GM19372 (cell line): ENCODE measurements around the gene ZNF892.
"Not testable (repeated sequence)": the region's sequence is repeated elsewhere in the genome, so short reads cannot be mapped to it uniquely, and the experiment has no call there.

Source experiments
- ATAC-seq: cut with Tn5 transposase; IDR thresholded peaks from one replicate; pipeline ENCODE4 v1.9.1; 2021; ENCODE audit warnings: mild to moderate bottlenecking, low read depth, moderate library complexity; ENCODE audit not compliant: unreplicated experiment

ZNF892 gene

DNA sequence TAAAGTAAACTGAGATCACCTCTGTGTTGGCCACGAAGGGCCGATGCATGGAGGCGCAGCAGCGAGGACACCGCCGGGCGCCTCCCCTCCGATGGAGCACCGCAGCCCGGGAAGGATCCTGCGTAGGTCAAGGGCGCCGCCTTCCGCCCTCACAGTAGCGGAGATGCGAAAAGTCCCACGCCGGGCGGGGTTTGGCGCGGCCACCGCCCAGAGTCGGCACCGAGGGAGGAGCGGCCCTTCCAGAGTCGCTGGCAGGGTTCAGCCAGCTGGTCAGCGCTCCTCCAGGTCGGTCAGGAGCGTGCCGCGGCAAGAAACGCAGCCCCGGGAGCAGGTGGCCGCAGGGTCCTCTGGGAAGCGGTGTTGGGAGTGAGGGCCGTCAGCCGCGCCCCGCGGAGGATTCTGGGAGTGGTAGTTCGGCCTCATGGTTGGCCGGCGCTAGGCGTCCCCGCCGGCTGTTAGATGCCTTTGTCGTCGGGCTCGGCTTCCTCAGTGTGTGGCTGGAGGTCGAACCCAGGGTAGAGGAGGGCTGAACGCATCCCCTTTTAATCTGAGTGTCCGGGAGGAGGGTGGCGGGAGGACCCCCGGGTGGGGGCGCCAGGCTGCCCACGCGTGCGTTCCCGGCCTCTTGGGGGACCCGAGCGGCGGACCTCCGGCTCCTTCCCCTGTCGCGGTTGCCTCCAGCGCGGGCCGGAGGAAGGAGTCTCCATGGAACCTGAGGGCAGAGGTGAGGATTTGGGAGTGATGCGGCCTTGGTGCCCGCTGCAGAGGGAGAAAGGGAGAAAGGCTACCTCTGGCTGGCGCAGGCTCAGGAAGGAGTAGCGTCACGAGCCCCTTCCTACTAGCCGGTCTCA lies at the start of gene ZNF892:
Gene ZNF892, plus strand, starts transcription at position 411 of the 851 bp plus-strand sequence. Its CDS starts 295 bp downstream, at position 706.
- ATAC-seq, result peak; percentile 96

DNA sequence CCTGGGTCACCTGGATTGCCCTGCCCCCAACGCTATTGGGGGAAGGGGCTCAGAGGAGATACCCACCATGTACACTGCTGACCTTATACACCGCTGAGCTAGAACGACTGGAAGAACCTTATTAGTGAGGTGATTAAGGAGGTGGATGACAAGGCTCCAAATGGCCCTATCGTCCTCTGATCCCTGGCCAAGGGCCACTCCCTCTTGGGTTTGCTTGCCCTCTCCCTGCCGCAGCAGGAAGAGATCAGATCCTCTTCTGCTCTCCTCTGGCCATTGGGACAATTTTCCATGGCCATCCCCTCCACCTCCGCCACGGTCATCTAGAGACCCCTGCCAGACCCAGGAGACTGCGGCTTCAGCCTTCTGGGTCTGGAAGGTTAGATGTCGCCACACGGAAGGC lies 48.9 kb upstream of the ZNF892 start:
- no peak for ATAC-seq

DNA sequence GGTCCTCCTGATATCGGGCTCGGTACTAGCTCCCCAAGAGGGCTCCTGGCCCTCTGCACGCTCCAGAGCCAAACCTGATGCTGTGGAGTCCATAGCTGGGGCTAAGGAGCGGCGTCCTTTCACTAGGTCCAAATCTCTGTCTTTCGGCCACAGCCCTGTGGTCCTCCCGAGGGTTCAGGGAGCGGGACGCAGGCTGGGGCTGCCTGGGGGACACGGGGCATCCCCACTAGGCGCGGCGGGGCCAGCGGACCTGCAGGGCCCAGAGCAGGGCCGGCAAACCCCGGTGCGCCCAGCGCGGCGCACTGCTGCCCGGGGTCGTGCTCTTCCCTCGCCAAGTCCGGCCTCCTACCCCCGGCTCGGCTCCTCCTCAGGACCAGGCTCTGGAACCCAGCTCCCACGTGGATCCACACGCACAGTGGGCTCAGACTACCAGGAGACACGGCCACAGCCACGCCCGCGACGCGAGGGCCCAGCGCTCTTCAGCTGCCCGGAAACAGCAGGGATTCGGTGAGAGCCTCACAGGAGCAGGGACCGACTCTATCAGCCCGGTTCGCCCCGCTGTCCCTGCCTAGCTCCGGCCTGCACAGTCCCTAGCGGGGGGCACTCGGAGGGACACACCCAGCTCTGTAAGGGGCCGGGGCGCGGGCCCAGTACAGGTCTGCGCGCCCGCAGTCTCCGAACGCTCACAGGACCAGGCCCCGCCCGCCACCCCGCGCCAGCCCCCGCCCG lies 48.3 kb upstream of the ZNF892 start:
- ATAC-seq, result peak; percentile 49

DNA sequence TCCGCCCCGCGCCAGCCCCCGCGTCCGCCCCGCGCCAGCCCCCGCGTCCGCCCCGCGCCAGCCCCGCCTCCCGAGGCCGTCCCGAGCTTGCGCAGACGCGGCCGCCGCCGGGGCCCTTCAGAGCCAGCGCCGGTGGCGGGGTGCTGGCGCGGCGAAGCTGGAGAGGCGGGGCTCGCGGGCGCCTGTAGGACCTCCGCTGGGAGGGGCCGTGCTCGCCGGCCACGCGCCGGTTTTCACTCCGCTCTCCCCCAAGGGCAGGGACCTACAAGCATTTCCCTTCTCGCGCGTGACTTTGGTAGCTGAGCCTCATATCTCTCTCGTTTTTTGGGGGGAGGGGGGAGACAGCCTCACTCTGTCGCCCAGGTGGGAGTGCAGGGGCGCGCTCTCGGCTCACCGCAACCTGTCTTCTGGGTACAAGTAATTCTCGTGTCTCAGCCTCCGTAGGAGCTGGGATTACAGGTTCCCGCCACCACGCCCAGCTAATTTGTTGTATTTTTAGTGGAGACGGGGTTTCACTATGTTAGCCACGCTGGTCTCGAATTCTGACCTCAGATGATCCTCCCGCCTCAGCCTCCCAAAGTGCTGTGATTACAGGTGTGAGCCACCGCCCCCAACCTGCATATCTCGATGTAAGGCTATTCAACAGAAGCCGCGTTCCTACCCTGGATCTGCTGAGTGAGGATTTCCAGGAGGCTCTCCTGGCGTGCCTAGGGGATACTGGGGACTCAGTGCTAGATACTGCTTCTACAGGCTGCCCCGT lies 47.5 kb upstream of the ZNF892 start, which contains the start of gene ZNF514:
Gene ZNF514, minus strand, starts transcription at position 159 of the 760 bp plus-strand sequence. CDS start 6,595 bp downstream, outside the sequence.
- peak; percentile 91 for ATAC-seq

DNA sequence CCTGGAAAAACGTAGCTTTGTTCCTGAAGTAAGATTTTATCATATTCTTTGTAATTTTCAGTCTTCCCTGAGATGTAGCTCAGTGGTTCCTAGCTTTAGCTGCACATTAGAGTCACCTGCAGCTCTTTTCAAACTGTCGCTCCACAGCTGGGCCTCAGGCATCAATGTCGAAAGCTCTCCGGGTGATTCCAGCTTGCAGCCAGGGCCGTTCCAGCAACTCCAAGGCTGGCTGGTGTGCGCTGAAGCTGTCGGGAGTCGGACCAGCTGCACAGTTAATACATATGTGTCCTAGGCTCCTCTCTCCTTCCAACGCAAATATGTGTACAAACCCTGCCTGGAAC lies 42.3 kb upstream of the ZNF892 start:
- ATAC-seq, result peak; percentile 2

DNA sequence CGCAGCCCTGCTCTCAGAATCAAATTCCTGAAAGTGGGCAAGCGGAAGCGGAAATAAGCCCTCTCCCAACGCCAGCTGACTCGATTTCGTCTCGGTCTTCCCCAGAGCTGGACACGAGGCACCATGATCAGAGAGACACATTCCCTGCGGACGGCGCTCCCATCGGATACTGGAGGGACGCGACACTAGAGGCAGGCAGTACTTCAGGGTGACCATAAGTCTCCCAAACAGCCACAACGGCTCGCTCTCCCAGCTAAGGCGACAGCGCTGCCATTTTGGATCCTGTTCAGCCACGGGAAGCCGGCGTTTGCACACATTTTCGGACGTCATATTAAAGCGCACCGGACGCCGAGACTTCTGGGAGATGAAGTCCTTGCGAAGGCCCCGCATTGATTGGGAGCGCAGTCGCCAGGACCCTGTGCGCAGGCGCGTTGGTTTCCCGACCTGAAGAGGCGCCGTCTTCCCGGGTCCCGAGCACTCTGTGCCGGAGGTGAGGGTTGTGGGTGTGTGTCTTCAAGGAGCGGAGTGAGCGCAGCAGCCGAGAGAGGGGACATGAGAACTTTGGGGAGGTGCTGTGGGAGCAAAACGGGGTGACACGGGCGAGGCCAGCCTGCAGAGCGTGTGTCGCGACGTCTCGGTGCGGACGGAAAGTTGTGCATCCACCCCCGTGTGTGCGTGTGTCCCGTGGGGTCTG lies 41.8 kb upstream of the ZNF892 start, which contains the start of gene ZNF2:
Gene ZNF2, plus strand, starts transcription at position 439 of the 694 bp plus-strand sequence. CDS start 10,418 bp downstream, outside the sequence.
- peak; percentile 92 for ATAC-seq

DNA sequence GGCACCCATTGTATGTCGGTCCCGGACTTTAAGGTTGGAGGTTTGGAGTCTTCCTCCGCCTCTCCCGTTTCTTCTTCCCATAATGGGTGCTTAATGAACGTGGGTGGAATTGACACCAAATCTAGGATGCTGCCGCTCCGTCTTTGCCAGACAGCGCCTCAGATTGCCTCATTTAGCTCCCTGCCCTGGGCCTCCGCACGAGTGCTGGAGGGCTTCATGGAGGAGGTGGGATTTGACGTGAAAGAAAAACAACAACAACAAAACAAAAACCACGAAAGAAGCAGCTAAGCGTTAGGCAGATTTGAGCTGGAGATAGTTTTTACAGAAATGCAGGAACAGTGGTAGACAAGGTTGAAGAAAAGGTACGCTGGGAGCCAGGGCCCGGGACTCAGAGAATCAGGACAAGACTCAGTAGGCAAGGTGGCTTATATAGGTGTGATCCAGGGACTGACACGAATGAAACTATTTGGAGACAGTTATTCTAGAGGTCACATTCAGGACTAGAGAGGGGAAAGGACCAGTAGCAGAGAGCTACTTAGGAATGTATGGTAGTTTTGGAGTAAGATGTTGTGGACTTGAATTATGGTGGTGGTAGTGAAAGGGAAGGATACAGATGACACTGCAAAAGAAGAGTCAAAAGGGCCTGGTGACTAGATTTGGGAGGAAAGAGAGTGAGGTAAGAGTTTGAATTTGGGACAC lies 41.1 kb upstream of the ZNF892 start:
- ATAC-seq, result peak; percentile 8

DNA sequence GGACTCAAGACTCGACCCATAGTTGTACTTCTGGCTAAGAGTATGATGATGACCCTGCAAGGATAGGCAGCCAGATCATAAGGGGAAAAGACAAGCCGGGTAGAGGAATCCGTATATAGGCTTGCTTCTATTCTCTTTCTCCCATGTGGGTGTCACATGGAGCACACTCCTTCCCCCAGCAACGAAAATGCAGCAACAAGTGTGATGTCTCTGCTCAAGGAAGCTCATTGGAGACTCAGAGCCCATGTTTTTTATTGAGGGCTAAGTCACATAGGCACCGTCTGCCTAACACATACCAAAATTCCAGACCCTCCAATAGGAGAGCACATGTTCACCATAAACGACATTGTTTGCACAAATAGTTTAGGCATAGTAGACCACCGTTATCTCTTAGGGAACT lies 35.4 kb upstream of the ZNF892 start:
- no peak for ATAC-seq

DNA sequence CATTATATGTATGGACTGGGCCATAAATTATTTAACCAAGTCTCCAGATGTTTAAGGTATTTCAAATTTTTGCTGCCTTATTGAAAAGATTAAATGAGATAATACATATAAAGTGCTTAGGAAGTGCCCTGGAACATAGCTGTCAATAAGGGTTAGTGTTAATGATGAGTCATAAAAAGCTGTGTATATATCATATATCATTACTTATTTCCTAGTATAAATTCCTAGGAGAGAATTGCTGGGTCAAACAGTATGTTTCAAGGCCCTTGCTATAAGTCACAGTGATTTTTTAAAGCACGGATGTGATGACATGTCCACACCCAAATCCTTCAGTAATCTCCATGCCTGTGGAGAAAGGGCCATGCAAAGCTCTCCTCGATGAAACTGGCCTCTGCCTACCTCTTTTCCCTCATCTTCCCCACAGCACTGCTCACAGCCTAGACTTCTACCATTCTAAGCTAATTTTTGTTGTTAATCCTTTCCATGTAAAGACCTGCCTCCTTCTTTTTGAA lies 33.2 kb upstream of the ZNF892 start:
- no peak for ATAC-seq

DNA sequence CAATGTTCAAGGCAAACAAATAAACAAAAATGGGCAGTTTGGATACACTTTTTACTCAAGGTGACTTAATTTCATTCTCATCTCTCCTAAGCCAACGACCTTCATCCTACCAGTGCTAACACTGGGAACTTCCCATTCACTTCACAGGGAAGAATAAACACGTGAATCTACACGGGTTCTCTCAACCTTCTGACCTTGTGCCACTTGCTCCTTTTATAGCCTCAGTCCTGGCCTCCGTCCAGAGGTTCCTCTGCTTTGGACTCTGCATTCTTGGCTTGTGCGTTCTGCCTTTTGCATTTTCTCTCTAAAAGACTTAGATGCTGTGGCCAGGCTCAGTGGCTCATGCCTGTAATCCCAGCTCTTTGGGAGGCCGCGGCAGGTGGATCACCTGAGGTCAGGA lies 27.9 kb upstream of the ZNF892 start:
- no peak for ATAC-seq

DNA sequence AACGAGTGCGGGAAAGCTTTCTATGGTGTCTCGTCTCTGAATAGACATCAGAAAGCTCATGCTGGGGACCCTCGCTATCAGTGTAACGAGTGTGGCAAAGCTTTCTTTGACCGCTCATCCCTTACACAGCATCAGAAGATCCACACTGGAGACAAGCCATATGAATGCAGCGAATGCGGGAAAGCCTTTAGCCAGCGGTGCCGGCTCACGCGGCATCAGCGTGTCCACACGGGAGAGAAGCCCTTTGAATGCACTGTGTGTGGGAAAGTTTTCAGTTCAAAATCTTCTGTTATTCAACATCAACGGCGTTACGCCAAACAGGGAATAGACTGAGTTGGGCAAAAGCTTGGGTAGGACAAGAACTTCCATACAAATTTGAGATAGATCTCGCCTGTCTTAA lies 25.5 kb upstream of the ZNF892 start:
- ATAC-seq, result no peak

DNA sequence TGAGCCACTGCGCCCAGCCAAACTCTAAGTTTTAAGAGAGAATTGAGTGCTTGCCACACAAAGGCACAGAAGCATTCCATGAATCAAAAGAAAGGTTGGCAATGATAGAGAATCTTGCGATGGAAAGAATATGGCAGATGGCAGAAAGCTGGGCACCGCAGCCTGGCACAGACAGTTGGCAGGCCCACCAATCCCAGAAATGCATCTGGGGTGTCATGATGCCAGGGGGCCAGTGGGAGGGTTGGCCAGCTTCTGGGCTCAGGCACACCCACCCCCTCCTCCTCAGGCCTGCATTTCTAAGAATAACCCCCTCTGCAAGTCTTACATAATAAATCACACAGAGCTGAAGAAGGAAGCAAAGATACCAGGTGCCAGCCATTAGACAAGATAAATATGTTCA lies 22.1 kb upstream of the ZNF892 start:
- no peak for ATAC-seq

DNA sequence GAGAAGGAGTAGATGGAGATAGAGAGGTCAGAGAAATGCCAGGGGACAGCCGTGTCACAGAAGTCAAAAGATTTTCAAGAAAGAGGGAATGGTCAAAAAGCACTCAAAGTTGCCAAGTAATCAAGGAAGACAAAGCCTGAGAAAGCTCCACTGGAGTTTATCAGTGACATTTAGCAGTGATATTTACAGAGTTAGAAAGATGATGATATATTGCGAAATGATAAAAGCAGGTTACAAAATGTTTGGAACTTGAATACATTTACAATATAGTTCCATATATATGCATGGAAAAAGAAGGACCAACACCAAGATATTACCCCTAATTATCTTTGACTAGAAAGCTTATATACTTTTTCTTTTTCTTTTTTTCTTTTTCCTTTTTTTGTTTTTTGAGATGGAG lies 21.3 kb upstream of the ZNF892 start:
- ATAC-seq, result no peak

DNA sequence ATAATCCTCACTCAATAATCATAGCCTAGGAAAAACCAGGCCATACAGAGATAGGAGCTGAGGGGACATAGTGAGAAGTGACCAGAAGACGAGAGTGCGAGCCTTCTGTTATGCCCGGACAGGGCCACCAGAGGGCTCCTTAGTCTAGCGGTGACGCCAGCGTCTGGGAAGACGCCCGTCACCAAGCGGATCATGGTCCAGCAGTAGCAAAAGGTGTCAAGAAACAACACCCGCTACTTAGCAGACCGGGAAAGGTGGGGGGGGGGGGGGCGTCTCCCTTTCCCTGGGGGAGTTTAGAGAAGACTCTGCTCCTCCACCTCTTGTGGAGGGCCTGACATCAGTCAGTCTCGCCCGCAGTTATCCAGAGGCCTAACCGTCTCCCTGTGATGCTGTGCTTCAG lies 14.4 kb upstream of the ZNF892 start:
- not testable (repeated sequence) for ATAC-seq

DNA sequence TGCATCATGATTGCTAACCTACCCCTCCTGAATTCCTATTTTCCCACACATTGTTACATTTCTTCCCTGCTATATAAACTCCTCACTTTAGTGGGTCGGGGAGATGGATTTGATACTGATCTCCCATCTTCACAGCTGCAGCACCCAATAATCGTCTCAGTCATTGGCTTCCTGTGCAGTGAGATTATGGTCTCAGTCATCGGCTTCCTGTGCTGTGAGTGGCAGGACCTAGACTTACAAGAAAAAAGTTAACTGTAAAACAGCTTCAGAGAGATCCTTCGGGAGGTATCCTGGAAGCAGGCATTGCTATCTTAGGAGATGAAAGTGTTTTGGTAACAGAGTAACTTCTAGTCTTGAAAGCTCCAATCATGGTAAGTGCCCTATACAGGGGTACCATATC lies 3.4 kb upstream of the ZNF892 start:
- ATAC-seq, result no peak

DNA sequence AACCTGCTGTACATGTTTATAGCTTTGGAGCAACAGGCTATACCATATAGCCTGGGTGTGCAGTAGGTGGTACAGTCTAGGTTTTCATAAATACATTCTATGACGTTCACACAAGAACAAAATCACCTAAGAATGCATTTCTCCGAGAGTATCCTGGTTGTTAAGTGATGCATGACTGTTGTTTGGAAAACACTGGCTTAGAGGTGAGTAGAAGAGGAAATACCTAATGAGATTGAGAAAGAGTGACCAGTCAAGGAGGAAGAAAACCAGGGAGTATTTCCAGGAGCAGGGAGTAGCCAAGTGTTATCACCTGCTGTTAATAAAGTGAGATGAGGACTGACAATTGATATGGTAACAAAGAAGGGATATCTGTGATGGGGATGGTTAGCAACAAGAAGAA lies 2.9 kb upstream of the ZNF892 start:
- ATAC-seq, result no peak

DNA sequence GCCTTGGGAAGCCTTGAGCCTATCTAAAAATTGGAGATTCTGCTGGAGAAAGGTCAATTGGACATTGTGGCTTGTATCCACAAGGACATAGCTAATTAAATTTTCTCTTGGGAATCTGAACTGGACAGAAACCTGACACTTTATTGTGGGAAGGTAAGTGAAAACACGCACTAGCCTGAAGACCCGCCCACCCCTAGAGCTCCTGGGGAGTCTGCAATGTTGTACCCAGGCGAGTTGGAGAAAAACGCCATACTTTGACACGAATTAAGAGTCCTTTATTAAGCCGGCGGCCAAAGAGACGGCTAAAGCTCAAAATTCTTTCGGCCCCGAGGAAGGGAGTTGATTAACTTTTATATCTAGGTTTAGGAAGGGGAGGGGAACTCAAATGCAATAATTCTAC lies 1.2 kb upstream of the ZNF892 start:
- no peak for ATAC-seq

DNA sequence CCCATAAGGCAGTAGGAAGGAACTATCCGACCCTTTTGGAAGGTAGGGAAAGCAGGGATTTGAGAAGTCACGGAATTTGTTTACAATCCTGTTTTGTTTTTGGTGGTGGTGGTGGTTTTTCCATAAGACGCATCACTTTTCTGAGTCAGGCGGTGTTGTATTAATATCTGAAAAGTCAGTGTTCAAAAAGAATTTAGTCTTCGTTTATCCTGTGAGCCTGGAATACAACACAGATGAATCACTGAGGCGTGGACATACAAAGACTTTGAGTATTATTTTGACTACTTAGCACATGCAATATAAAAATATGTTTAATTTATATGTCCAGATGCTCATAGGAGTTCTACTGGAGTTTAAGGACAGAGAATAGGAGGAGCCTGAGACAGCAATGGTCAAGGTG lies 785 bp downstream of the ZNF892 start:
- no peak for ATAC-seq

DNA sequence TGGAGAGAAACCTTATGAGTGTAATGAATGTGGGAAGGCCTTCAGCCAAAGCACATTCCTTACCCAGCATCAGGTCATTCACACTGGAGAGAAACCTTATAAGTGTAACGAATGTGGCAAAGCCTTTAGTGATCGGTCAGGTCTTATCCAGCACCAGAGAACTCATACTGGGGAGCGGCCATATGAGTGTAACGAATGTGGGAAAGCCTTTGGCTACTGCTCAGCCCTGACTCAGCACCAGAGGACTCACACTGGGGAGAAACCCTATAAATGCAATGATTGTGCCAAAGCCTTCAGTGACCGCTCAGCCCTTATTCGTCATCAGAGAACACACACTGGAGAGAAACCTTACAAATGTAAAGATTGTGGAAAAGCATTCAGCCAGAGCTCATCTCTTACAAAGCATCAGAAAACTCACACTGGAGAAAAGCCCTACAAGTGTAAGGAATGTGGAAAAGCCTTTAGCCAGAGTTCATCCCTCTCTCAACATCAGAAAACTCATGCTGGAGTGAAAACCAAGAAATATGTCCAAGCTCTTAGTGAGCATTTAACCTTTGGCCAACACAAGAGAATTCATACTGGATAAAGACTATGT lies 7.8 kb downstream of the ZNF892 start:
- no peak for ATAC-seq
